ENCODE measurements around the gene CNDP1.
"Not testable (repeated sequence)": the region's sequence is repeated elsewhere in the genome, so short reads cannot be mapped to it uniquely, and the experiment has no call there.

The CNDP1 gene

DNA sequence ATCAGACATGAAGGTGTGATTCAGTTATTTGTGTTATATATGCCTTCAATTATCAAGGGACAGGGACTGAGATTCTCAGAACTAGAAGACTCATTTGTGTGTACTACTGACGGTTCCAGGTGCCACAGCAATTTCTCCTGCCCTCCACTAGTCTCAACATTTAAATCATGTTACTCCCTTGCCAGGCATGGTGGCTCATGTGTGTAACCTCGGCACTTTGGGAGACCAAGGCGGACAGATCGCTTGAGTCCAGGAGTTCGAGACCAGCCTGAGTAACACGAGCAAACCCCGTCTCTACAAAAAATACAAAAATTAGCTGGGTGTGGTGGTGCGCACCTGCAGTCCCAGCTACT is 37.0 kb upstream of the CNDP1 start:
- Mint-ChIP-seq H3K36me3 (ENCODE audit: low read depth) (peaks cover 43% of the 10 kb centered on the region), H3K4me1 (peaks cover 45% of the 10 kb centered on the region), H3K27me3 (ENCODE audit: low read depth, poor library complexity) (no peaks in the 10 kb centered on the region), H3K27ac (no peak overlapping the region), H3K4me3 (peak overlapping the region; percentile 93), H3K9me3 (no peaks in the 10 kb centered on the region)
- TF ChIP-seq, protein P1, sequence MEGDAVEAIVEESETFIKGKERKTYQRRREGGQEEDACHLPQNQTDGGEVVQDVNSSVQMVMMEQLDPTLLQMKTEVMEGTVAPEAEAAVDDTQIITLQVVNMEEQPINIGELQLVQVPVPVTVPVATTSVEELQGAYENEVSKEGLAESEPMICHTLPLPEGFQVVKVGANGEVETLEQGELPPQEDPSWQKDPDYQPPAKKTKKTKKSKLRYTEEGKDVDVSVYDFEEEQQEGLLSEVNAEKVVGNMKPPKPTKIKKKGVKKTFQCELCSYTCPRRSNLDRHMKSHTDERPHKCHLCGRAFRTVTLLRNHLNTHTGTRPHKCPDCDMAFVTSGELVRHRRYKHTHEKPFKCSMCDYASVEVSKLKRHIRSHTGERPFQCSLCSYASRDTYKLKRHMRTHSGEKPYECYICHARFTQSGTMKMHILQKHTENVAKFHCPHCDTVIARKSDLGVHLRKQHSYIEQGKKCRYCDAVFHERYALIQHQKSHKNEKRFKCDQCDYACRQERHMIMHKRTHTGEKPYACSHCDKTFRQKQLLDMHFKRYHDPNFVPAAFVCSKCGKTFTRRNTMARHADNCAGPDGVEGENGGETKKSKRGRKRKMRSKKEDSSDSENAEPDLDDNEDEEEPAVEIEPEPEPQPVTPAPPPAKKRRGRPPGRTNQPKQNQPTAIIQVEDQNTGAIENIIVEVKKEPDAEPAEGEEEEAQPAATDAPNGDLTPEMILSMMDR (IDR thresholded peaks at IDR 0.05): no peak
- no peak for DNase-seq

DNA sequence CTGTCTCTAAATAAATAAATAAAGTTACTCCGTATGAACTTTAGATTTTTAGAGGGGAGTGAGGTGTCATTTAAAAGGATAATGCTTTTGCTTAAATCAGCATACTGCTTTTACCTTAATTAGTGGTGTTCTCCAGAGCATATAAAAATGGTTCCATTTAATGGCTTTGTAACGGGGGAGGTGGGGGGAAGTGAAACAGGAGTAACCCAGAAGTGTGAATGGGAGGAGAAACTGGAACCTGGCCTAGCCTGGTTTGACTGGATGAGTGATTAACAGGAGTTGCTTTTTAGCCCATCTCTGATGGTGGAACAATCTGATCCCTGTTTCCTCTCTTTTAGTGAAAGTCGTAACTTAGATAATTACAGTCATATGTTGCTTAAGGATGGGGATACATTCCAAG is 36.5 kb upstream of the CNDP1 start:
- H3K36me3 Mint-ChIP-seq (ENCODE audit: low read depth): peaks cover 48% of the 10 kb centered on the region
- H3K27ac Mint-ChIP-seq: no peak overlapping the region
- H3K27me3 Mint-ChIP-seq (ENCODE audit: low read depth, poor library complexity): no peaks in the 10 kb centered on the region
- peaks cover 45% of the 10 kb centered on the region for H3K4me1 Mint-ChIP-seq
- TF ChIP-seq, protein P1 (IDR thresholded peaks at IDR 0.05): no peak
- H3K4me3 Mint-ChIP-seq: peak overlapping the region; percentile 93
- DNase-seq: no peak
- no peaks in the 10 kb centered on the region for H3K9me3 Mint-ChIP-seq

DNA sequence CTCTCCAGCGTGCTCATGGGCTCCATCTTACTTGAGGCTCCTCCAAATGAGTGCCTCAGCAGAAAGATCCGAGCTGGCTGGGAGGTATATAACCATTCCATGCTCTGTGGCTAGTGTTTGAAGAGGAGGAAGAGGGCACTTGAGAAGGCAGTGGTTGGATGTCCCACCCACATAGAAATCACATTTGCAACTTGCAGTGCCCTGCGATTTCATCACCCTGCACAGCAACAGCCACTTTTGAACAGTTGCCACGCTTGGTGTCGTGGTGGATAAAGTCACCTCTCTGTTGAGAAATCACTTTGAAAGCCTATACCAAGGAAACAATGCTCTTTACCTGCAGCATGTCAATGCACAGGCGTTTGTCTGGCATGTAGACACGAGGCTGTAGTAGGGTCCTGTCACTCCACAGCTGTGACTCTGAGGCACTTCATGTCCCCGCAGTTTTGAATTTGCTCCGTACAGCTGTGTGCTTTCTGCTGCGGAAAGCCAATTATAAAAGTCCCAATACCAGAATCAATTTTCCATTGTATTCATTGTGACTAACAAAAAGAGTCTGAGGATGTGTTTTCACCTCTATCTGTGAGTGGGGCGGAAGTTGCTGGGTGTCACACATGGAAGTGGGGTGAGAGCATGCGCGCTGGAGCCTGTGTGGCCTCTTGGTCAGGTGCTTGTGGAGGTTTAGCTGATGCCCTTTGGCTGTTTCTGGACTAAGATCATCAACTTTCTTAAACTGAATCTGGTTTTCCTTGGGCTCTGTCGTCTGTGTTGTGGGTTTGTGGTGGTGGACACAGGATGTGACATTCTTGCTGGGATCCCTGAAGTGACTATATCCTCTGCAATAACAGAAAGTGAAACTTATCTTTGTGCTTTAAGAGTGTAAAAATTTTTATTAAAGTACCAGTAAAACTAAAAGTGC is 35.3 kb upstream of the CNDP1 start:
- TF ChIP-seq, protein P1 (IDR thresholded peaks at IDR 0.05): no peak
- Mint-ChIP-seq H3K9me3 (no peaks in the 10 kb centered on the region), H3K4me1 (peaks cover 38% of the 10 kb centered on the region), H3K27me3 (ENCODE audit: low read depth, poor library complexity) (no peaks in the 10 kb centered on the region), H3K36me3 (ENCODE audit: low read depth) (peaks cover 56% of the 10 kb centered on the region), H3K4me3 (peak overlapping the region; percentile 15), H3K27ac (peak overlapping the region; percentile 88)
- no peak for DNase-seq

DNA sequence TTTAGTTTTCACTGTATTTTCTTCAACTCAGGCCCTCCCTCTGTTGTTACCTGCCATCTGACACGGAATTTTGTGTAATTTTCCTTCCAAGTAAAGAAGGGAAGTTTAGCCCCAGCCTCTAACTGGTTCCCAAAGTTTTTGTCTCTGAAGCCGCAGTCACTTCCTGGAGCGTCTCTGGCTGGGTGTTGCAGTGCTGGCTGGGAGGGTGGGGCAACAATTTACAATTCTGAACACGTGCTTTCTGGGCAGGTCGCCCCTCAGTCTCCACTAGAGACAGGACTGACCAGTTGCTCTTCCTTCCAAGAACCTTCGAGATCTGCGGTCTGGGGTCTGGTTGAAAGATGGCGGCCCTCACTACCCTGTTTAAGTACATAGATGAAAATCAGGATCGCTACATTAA is 34.7 kb upstream of the CNDP1 start:
- no peaks in the 10 kb centered on the region for H3K9me3 Mint-ChIP-seq
- no peak overlapping the region for H3K27ac Mint-ChIP-seq
- no peak overlapping the region for H3K4me3 Mint-ChIP-seq

DNA sequence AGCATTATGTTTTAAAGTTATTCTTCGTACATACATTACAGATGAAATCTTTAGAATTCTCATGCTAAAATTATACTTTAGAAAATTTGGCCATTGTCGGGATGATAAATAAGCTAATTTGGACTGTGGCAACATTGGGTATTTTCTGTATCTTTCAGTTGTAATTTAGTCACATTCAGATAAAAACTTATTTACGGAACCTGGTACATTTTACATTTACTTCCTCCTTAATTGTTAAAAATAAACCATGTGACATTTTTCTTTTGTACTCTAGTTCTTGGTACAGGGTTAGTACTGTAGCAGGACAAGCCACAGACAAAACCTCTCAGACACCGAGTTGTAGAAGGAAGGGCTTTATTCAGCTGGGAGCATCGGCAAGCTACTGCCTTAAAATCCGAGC is 33.9 kb upstream of the CNDP1 start:
- DNase-seq: no peak
- no peaks in the 10 kb centered on the region for H3K27me3 Mint-ChIP-seq (ENCODE audit: low read depth, poor library complexity)
- H3K27ac Mint-ChIP-seq: peak overlapping the region; percentile 51
- H3K9me3 Mint-ChIP-seq: no peaks in the 10 kb centered on the region
- no peak overlapping the region for H3K4me3 Mint-ChIP-seq
- H3K4me1 Mint-ChIP-seq: peaks cover 37% of the 10 kb centered on the region
- TF ChIP-seq, protein P1 (IDR thresholded peaks at IDR 0.05): no peak
- H3K36me3 Mint-ChIP-seq (ENCODE audit: low read depth): peaks cover 61% of the 10 kb centered on the region

More for the DNA sequence above, 34.7 kb upstream of the CNDP1 start:
- Mint-ChIP-seq H3K27me3 (ENCODE audit: low read depth, poor library complexity) (no peaks in the 10 kb centered on the region), H3K36me3 (ENCODE audit: low read depth) (peaks cover 59% of the 10 kb centered on the region), H3K4me1 (peaks cover 38% of the 10 kb centered on the region)
- DNase-seq: no peak
- TF ChIP-seq, protein P1 (IDR thresholded peaks at IDR 0.05): no peak

DNA sequence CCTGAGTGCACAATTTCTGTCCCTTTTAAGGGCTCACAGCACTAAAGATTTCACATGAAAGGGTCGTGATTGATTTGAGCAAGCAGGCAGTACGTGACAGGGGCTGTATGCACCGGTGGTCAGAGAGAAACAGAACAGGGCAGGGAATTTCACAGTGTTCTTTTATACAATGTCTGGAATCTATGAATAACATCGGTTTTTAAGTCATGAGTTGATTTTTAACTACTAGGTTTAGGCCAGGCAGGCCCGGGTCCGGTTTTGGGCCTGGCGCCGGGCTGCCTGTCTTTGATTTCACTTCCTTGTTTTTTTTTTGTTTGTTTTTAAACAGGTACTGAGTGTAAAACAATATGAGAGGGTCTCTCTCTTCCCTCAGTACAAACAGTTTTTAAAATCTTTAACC is 33.5 kb upstream of the CNDP1 start:
- Mint-ChIP-seq H3K4me1 (peaks cover 34% of the 10 kb centered on the region), H3K27ac (peak overlapping the region; percentile 98), H3K36me3 (ENCODE audit: low read depth) (peaks cover 61% of the 10 kb centered on the region)
- H3K27me3 Mint-ChIP-seq (ENCODE audit: low read depth, poor library complexity); H3K4me3 Mint-ChIP-seq; H3K9me3 Mint-ChIP-seq; DNase-seq: not testable (repeated sequence)

All from nephron progenitor cell (in vitro differentiated cells).